Stimulated activated naive CD8-positive, alpha-beta T cell treated with anti-CD3 and anti-CD28 coated beads, Interleukin-15, Interleukin-2, amounts not matched to agents 100 ng/mL and 50 ng/mL, for 24 hours (primary cell): ENCODE measurements around the gene DLG2.

ENCODE experiments used
- H3K27ac Mint-ChIP-seq: one replicate; pipeline ENCODE4 v1.8.0; 2021; ENCODE audit warnings: mild to moderate bottlenecking, mixed read lengths
- H3K27me3 Mint-ChIP-seq: one replicate; pipeline ENCODE4 v1.8.0; 2021; ENCODE audit warnings: mixed read lengths
- H3K36me3 Mint-ChIP-seq: one replicate; pipeline ENCODE4 v1.8.0; 2021; ENCODE audit warnings: low read depth, mixed read lengths
- H3K4me1 Mint-ChIP-seq: one replicate; pipeline ENCODE4 v1.8.0; 2021; ENCODE audit warnings: low read depth, mixed read lengths
- H3K4me3 Mint-ChIP-seq: one replicate; pipeline ENCODE4 v1.8.0; 2021; ENCODE audit warnings: mild to moderate bottlenecking, mixed read lengths
- H3K9me3 Mint-ChIP-seq: one replicate; pipeline ENCODE4 v1.8.0; 2021; ENCODE audit warnings: mixed read lengths

DLG2 gene

GRCh38 chr11:84022695-84023094 lies 1604.4 kb downstream of the DLG2 start:
- Mint-ChIP-seq H3K4me3 (no peak overlapping the region), H3K27ac (no peak overlapping the region), H3K9me3 (peaks cover 6% of the 10 kb centered on the region), H3K4me1 (no peaks in the 10 kb centered on the region), H3K36me3 (no peaks in the 10 kb centered on the region), H3K27me3 (no peaks in the 10 kb centered on the region)

- no peaks in the 10 kb centered on the region for H3K27me3 Mint-ChIP-seq
- H3K4me3 Mint-ChIP-seq = no peak overlapping the region
- no peaks in the 10 kb centered on the region for H3K36me3 Mint-ChIP-seq
- no peaks in the 10 kb centered on the region for H3K4me1 Mint-ChIP-seq
- no peak overlapping the region for H3K27ac Mint-ChIP-seq
- H3K9me3 Mint-ChIP-seq = peaks cover 6% of the 10 kb centered on the region
Observed at GRCh38 chr11:84022201-84022600, 1604.9 kb downstream of the DLG2 start.

GRCh38 chr11:84021291-84021690 lies 1605.9 kb downstream of the DLG2 start:
- H3K36me3 Mint-ChIP-seq = no peaks in the 10 kb centered on the region
- H3K4me1 Mint-ChIP-seq = no peaks in the 10 kb centered on the region
- H3K9me3 Mint-ChIP-seq = peaks cover 10% of the 10 kb centered on the region
- H3K27ac Mint-ChIP-seq = no peak overlapping the region
- H3K27me3 Mint-ChIP-seq = no peaks in the 10 kb centered on the region
- no peak overlapping the region for H3K4me3 Mint-ChIP-seq

GRCh38 chr11:84019571-84020194 lies 1607.5 kb downstream of the DLG2 start:
- Mint-ChIP-seq H3K4me1 (no peaks in the 10 kb centered on the region), H3K27ac (no peak overlapping the region), H3K9me3 (peaks cover 10% of the 10 kb centered on the region), H3K4me3 (no peak overlapping the region), H3K27me3 (no peaks in the 10 kb centered on the region), H3K36me3 (no peaks in the 10 kb centered on the region)

- H3K4me3 Mint-ChIP-seq = no peak overlapping the region
- H3K27me3 Mint-ChIP-seq = no peaks in the 10 kb centered on the region
- no peak overlapping the region for H3K27ac Mint-ChIP-seq
- no peaks in the 10 kb centered on the region for H3K4me1 Mint-ChIP-seq
- peaks cover 16% of the 10 kb centered on the region for H3K9me3 Mint-ChIP-seq
- no peaks in the 10 kb centered on the region for H3K36me3 Mint-ChIP-seq
Observed at GRCh38 chr11:84014539-84014938, 1612.6 kb downstream of the DLG2 start.

GRCh38 chr11:84012171-84012826 lies 1614.8 kb downstream of the DLG2 start:
- Mint-ChIP-seq H3K9me3 (peaks cover 17% of the 10 kb centered on the region), H3K27me3 (no peaks in the 10 kb centered on the region), H3K27ac (no peak overlapping the region), H3K4me3 (no peak overlapping the region), H3K36me3 (no peaks in the 10 kb centered on the region), H3K4me1 (no peaks in the 10 kb centered on the region)

GRCh38 chr11:84003181-84003580 lies 1624.0 kb downstream of the DLG2 start:
- no peak overlapping the region for H3K27ac Mint-ChIP-seq
- H3K4me3 Mint-ChIP-seq = no peak overlapping the region
- H3K27me3 Mint-ChIP-seq = no peaks in the 10 kb centered on the region
- no peaks in the 10 kb centered on the region for H3K4me1 Mint-ChIP-seq
- H3K9me3 Mint-ChIP-seq = peaks cover 43% of the 10 kb centered on the region
- no peaks in the 10 kb centered on the region for H3K36me3 Mint-ChIP-seq

- Mint-ChIP-seq H3K36me3 (no peaks in the 10 kb centered on the region), H3K4me3 (no peak overlapping the region), H3K9me3 (peaks cover 35% of the 10 kb centered on the region), H3K27me3 (no peaks in the 10 kb centered on the region), H3K27ac (no peak overlapping the region), H3K4me1 (no peaks in the 10 kb centered on the region)
Observed at GRCh38 chr11:83998921-83999320, 1628.2 kb downstream of the DLG2 start.

- no peaks in the 10 kb centered on the region for H3K4me1 Mint-ChIP-seq
- H3K36me3 Mint-ChIP-seq = no peaks in the 10 kb centered on the region
- no peak overlapping the region for H3K4me3 Mint-ChIP-seq
- H3K27me3 Mint-ChIP-seq = no peaks in the 10 kb centered on the region
- peaks cover 8% of the 10 kb centered on the region for H3K9me3 Mint-ChIP-seq
- H3K27ac Mint-ChIP-seq = no peak overlapping the region
Observed at GRCh38 chr11:83990160-83990733, 1636.9 kb downstream of the DLG2 start.

GRCh38 chr11:83982825-83983224 lies 1644.3 kb downstream of the DLG2 start:
- no peak overlapping the region for H3K27ac Mint-ChIP-seq
- no peaks in the 10 kb centered on the region for H3K27me3 Mint-ChIP-seq
- H3K4me1 Mint-ChIP-seq = no peaks in the 10 kb centered on the region
- no peak overlapping the region for H3K4me3 Mint-ChIP-seq
- H3K36me3 Mint-ChIP-seq = no peaks in the 10 kb centered on the region
- H3K9me3 Mint-ChIP-seq = peaks cover 4% of the 10 kb centered on the region

GRCh38 chr11:83979593-83979992 lies 1647.6 kb downstream of the DLG2 start:
- Mint-ChIP-seq H3K27ac (no peak overlapping the region), H3K36me3 (no peaks in the 10 kb centered on the region), H3K9me3 (no peaks in the 10 kb centered on the region), H3K27me3 (no peaks in the 10 kb centered on the region), H3K4me1 (no peaks in the 10 kb centered on the region), H3K4me3 (no peak overlapping the region)

GRCh38 chr11:83978942-83979341 lies 1648.2 kb downstream of the DLG2 start:
- Mint-ChIP-seq H3K27me3 (no peaks in the 10 kb centered on the region), H3K27ac (no peak overlapping the region), H3K9me3 (no peaks in the 10 kb centered on the region), H3K4me3 (no peak overlapping the region), H3K36me3 (no peaks in the 10 kb centered on the region), H3K4me1 (no peaks in the 10 kb centered on the region)

- Mint-ChIP-seq H3K9me3 (no peaks in the 10 kb centered on the region), H3K27ac (no peak overlapping the region), H3K4me1 (no peaks in the 10 kb centered on the region), H3K27me3 (no peaks in the 10 kb centered on the region), H3K4me3 (no peak overlapping the region), H3K36me3 (no peaks in the 10 kb centered on the region)
Observed at GRCh38 chr11:83976086-83976485, 1651.1 kb downstream of the DLG2 start.

GRCh38 chr11:83972536-83972935 lies 1654.6 kb downstream of the DLG2 start:
- no peaks in the 10 kb centered on the region for H3K36me3 Mint-ChIP-seq
- no peak overlapping the region for H3K27ac Mint-ChIP-seq
- no peaks in the 10 kb centered on the region for H3K9me3 Mint-ChIP-seq
- H3K4me1 Mint-ChIP-seq = no peaks in the 10 kb centered on the region
- H3K27me3 Mint-ChIP-seq = no peaks in the 10 kb centered on the region
- H3K4me3 Mint-ChIP-seq = no peak overlapping the region

- no peaks in the 10 kb centered on the region for H3K36me3 Mint-ChIP-seq
- H3K27ac Mint-ChIP-seq = no peak overlapping the region
- no peaks in the 10 kb centered on the region for H3K9me3 Mint-ChIP-seq
- H3K4me3 Mint-ChIP-seq = no peak overlapping the region
- no peaks in the 10 kb centered on the region for H3K27me3 Mint-ChIP-seq
- H3K4me1 Mint-ChIP-seq = no peaks in the 10 kb centered on the region
Observed at GRCh38 chr11:83971063-83971462, 1656.1 kb downstream of the DLG2 start.
